ENCODE data around the gene FBXW9.

GRCh38 chr19:12705169-12705568, 8.7 kb upstream of the FBXW9 start:
- no peak for TF ChIP-seq ZNF768 (CRISPR knock-in tag; IDR thresholded peaks at IDR 0.05)
- TF ChIP-seq CHD4 (IDR thresholded peaks at IDR 0.05; ENCODE audit: borderline replicate concordance, low read length), result no peak
- TF ChIP-seq LCORL (IDR thresholded peaks at IDR 0.05), result no peak
- TF ChIP-seq LCORL (CRISPR knock-in tag; IDR thresholded peaks at IDR 0.05), result no peak
- TF ChIP-seq ATF1 (CRISPR knock-in tag; IDR thresholded peaks at IDR 0.05), result no peak
- TF ChIP-seq ZMYM3 (CRISPR knock-in tag; IDR thresholded peaks at IDR 0.05), result no peak
- TF ChIP-seq RNF219 (CRISPR knock-in tag; IDR thresholded peaks at IDR 0.05), result no peak
- TF ChIP-seq ZBTB34 (CRISPR knock-in tag; IDR thresholded peaks at IDR 0.05), result no peak
- TF ChIP-seq PREB (CRISPR knock-in tag; IDR thresholded peaks at IDR 0.05), result no peak
- TF ChIP-seq NR2C2 (CRISPR knock-in tag; IDR thresholded peaks at IDR 0.05; ENCODE audit: borderline replicate concordance), result no peak
- no peak for TF ChIP-seq NFIC (IDR thresholded peaks at IDR 0.05; ENCODE audit: low read length)
- no peak for TF ChIP-seq TEAD3 (CRISPR knock-in tag; optimal IDR thresholded peaks at IDR 0.05; ENCODE audit: borderline replicate concordance)
